GM12864 (cell line): ENCODE measurements around the gene LRRC4B.

Source experiments
- DNase-seq: peaks from one replicate; pipeline ENCODE4 v3.0.0-alpha.2; 2011; ENCODE audit warnings: low read depth
- H3K4me3 ChIP-seq: 2 replicates; pipeline ENCODE4 v1.5.1; 2011; ENCODE audit warnings: mild to moderate bottlenecking, low read depth, low read length, control low read depth
- CTCF ChIP-seq: IDR thresholded peaks from 2 replicates; pipeline ENCODE4 v1.5.1; 2011; ENCODE audit warnings: low read depth, mild to moderate bottlenecking, moderate library complexity, low read length, control low read depth, inconsistent platforms; ENCODE audit errors: missing control alignments

Gene LRRC4B

DNA sequence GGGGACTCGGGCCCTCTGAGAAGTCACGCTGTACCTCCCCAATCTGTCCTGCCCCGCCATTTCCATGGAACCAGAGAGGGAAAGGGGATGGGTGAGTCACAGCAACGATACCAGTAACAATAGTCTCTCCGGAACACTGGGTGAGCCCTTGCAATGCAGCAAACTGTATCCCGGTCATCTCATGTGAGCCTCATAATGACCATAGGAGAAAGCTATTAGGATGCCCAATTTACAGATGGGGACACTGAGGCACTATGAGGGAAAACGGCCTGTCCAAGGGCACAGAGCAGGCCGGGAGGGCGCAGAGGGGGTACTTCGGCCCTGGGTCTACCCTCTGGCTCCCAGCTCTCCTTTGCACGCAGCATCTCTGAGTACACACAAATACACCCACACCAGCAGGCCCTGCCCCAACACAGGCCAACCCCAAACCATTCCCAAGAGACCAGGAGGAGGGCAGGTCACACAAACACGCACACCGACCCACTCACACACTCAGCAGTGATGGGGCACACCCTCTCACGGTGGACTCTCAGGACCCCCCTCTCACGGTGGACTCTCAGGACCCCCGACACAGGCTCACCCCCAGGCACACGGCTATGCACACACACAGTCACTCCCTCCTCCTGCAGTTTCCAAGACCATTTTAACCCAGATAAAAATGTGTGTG, 18.2 kb downstream of the LRRC4B start:
- no peak for TF ChIP-seq CTCF
- H3K4me3 ChIP-seq: no peak overlapping the region
- DNase-seq: no peak

- H3K4me3 ChIP-seq: no peak overlapping the region
- TF ChIP-seq CTCF: no peak
- no peak for DNase-seq
Observed at GRCh38 chr19:50549059-50549926, 18.9 kb downstream of the LRRC4B start.

- DNase-seq: no peak
- no peak for TF ChIP-seq CTCF
- no peak overlapping the region for H3K4me3 ChIP-seq
Observed at GRCh38 chr19:50548191-50549058, 19.8 kb downstream of the LRRC4B start.

DNA sequence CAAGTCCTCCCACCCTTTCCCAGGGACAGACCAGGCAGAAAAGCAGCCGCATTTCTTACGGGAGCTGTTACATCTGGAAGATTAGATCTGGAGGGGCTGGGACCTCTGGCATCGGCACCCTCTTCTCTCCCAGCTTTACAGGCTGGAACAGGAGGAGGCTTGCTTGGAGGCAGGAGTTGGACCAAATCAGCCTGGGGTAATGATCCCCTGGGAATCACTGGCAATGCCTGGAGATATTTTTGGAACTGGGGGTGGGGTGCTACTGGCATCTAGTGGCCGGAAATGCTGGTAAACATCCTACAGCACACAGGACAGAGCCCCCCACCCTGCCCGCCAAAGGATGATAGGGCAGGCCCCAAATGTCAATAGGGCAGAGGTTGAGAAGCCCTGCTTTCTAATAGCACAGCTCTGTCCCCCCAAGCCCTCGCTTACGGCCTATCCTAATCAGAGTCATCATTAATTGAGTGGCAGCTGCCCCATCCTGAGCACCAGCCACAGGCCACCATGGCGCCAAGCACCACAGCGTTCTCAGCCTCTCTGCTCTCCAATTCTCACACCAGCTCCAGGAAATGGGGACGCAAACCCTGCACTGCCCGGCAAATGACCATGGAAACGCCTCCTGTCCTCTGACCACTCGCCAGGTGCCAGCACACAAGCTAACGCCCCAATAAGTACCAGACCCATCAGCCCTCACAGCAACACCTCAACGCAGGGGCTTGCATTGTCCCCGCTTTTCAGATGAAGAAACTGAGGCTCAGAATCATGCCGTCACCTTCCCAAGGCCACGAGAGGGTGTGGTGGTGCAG, 20.6 kb downstream of the LRRC4B start:
- no peak for TF ChIP-seq CTCF
- no peak for DNase-seq
- H3K4me3 ChIP-seq: no peak overlapping the region

DNA sequence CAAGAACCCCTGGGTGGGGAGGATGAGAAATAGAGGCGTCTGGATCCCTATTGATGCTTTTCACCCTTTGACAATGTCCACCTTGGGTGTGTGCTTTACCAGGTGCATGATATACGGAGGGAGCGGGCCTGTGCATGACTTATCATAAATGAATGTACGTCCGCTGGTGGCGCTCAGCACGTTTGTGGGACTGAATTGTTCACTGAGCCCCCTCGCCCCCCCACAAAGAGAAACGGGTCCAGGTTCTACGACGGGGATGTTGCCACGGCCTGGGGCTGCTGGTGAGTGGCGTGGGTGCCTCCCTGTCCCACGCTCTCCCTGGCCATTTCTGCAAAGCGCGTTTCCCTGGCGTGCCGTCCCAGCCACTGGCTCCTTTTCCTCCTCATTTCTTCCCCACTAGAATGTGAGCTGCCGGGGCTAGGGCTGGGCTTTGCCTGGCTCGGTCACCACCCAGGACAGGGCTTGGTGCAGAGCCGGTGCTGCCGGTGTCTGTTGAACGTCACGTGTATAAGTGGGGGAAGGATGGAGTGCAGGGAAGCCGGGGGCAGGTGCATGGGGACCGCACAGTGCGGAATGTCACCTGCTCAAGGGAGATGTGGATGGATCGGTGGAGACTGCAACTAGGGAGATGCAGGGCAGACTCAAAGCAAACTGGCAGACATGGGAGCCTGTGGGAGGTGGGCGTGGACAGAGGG, 21.6 kb downstream of the LRRC4B start:
- DNase-seq: no peak
- H3K4me3 ChIP-seq: no peak overlapping the region
- TF ChIP-seq CTCF: no peak

GRCh38 chr19:50542943-50543342, 25.3 kb downstream of the LRRC4B start:
- H3K4me3 ChIP-seq: no peak overlapping the region
- no peak for DNase-seq
- TF ChIP-seq CTCF: no peak
